ENCODE measurements around the gene SIVA1.

SIVA1 gene

GRCh38 chr14:104781271-104782077, 28.5 kb downstream of the SIVA1 start:
- Histone ChIP-seq H3K9me3 (ENCODE audit: insufficient read depth, low read length, severe bottlenecking) (no peaks in the 10 kb centered on the region), H3K27me3 (ENCODE audit: insufficient read depth, low read length, poor library complexity) (no peaks in the 10 kb centered on the region), H4K20me1 (ENCODE audit: insufficient read depth, low read length) (peaks cover 95% of the 10 kb centered on the region), H2AFZ (ENCODE audit: low read depth, low read length) (no peak overlapping the region), H3K4me1 (ENCODE audit: insufficient read depth, low read length) (no peaks in the 10 kb centered on the region), H3K9ac (ENCODE audit: low read depth, low read length) (no peak overlapping the region), H3K4me2 (ENCODE audit: insufficient read depth, low read length) (no peak overlapping the region), H3K36me3 (ENCODE audit: insufficient read depth, low read length) (peaks cover 91% of the 10 kb centered on the region), H3K27ac (ENCODE audit: low read length) (no peak overlapping the region), H3K79me2 (ENCODE audit: insufficient read depth, low read length) (peaks cover 58% of the 10 kb centered on the region), H3K4me3 (ENCODE audit: low read depth in 1 of 2, low read length in 2 of 2) (no peak overlapping the region)
- TF ChIP-seq EZH2 (IDR thresholded peaks at IDR 0.05; ENCODE audit: borderline replicate concordance, low read depth, low read length, severe bottlenecking): no peak
- no peak for TF ChIP-seq CTCF (IDR thresholded peaks at IDR 0.05; ENCODE audit: borderline replicate concordance, extremely low read depth, low read length, poor library complexity, severe bottlenecking)
- ATAC-seq (ENCODE audit: insufficient read depth, low read depth) (no peak), DNase-seq (no peak)

GRCh38 chr14:104782086-104782807, 29.3 kb downstream of the SIVA1 start:
- H2AFZ ChIP-seq (ENCODE audit: low read depth, low read length): no peak overlapping the region
- DNase-seq (no peak), ATAC-seq (ENCODE audit: insufficient read depth, low read depth) (no peak)
- peaks cover 91% of the 10 kb centered on the region for H3K36me3 ChIP-seq (ENCODE audit: insufficient read depth, low read length)
- peaks cover 95% of the 10 kb centered on the region for H4K20me1 ChIP-seq (ENCODE audit: insufficient read depth, low read length)
- no peaks in the 10 kb centered on the region for H3K27me3 ChIP-seq (ENCODE audit: insufficient read depth, low read length, poor library complexity)
- H3K9me3 ChIP-seq (ENCODE audit: insufficient read depth, low read length, severe bottlenecking): no peaks in the 10 kb centered on the region
- no peak overlapping the region for H3K4me3 ChIP-seq (ENCODE audit: low read depth in 1 of 2, low read length in 2 of 2)
- H3K9ac ChIP-seq (ENCODE audit: low read depth, low read length): no peak overlapping the region
- no peak overlapping the region for H3K4me2 ChIP-seq (ENCODE audit: insufficient read depth, low read length)
- no peak overlapping the region for H3K27ac ChIP-seq (ENCODE audit: low read length)
- no peaks in the 10 kb centered on the region for H3K4me1 ChIP-seq (ENCODE audit: insufficient read depth, low read length)
- TF ChIP-seq EZH2 (IDR thresholded peaks at IDR 0.05; ENCODE audit: borderline replicate concordance, low read depth, low read length, severe bottlenecking): no peak
- TF ChIP-seq CTCF (IDR thresholded peaks at IDR 0.05; ENCODE audit: borderline replicate concordance, extremely low read depth, low read length, poor library complexity, severe bottlenecking): no peak
- peaks cover 66% of the 10 kb centered on the region for H3K79me2 ChIP-seq (ENCODE audit: insufficient read depth, low read length)

- no peak for DNase-seq
- Histone ChIP-seq H3K9me3 (ENCODE audit: insufficient read depth, low read length, severe bottlenecking) (no peaks in the 10 kb centered on the region), H3K4me2 (ENCODE audit: insufficient read depth, low read length) (no peak overlapping the region), H4K20me1 (ENCODE audit: insufficient read depth, low read length) (peaks cover 95% of the 10 kb centered on the region), H3K79me2 (ENCODE audit: insufficient read depth, low read length) (peaks cover 71% of the 10 kb centered on the region), H3K36me3 (ENCODE audit: insufficient read depth, low read length) (peaks cover 91% of the 10 kb centered on the region), H3K27me3 (ENCODE audit: insufficient read depth, low read length, poor library complexity) (no peaks in the 10 kb centered on the region), H3K4me3 (ENCODE audit: low read depth in 1 of 2, low read length in 2 of 2) (no peak overlapping the region), H3K27ac (ENCODE audit: low read length) (no peak overlapping the region), H3K4me1 (ENCODE audit: insufficient read depth, low read length) (no peaks in the 10 kb centered on the region), H2AFZ (ENCODE audit: low read depth, low read length) (no peak overlapping the region), H3K9ac (ENCODE audit: low read depth, low read length) (no peak overlapping the region)
- TF ChIP-seq EZH2 (IDR thresholded peaks at IDR 0.05; ENCODE audit: borderline replicate concordance, low read depth, low read length, severe bottlenecking) (no peak), CTCF (IDR thresholded peaks at IDR 0.05; ENCODE audit: borderline replicate concordance, extremely low read depth, low read length, poor library complexity, severe bottlenecking) (no peak)
- no peak for ATAC-seq (ENCODE audit: insufficient read depth, low read depth)
Measured at GRCh38 chr14:104782808-104783139, 29.8 kb downstream of the SIVA1 start.

Measured in DND-41 (cell line).